Cardiac fibroblast (primary cell): ENCODE data around the gene CPVL.

Experiments
- DNase-seq, 2 donors: peaks; one replicate each; pipeline versions ENCODE4 v3.0.0 to v3.0.0-alpha.2; 2010; ENCODE audit warnings: low read depth in 2 of 2
- H3K4me3 ChIP-seq, 2 donors: replicated peaks in 1 of 2; 1 replicate in 1 of 2; 2 replicates in 1 of 2; pipeline ENCODE4 v1.5.1; 2011; ENCODE audit warnings: low read depth in 2 of 2, low read length in 2 of 2, mild to moderate bottlenecking in 2 of 2, moderate library complexity in 1 of 2
- CTCF ChIP-seq: IDR thresholded peaks from one replicate; pipeline ENCODE4 v1.5.1; 2011; ENCODE audit warnings: low read depth, mild to moderate bottlenecking, low read length, inconsistent platforms

CPVL gene

GRCh38 chr7:29063236-29063635, 83.1 kb downstream of the CPVL start:
- no peak for TF ChIP-seq CTCF
- H3K4me3 ChIP-seq = no peak overlapping the region
- peak; percentile 15 to 30 for DNase-seq

- DNase-seq = no peak
- no peak for TF ChIP-seq CTCF
- H3K4me3 ChIP-seq = no peak overlapping the region
Measured at GRCh38 chr7:29053105-29053872, 93.0 kb downstream of the CPVL start.

DNA sequence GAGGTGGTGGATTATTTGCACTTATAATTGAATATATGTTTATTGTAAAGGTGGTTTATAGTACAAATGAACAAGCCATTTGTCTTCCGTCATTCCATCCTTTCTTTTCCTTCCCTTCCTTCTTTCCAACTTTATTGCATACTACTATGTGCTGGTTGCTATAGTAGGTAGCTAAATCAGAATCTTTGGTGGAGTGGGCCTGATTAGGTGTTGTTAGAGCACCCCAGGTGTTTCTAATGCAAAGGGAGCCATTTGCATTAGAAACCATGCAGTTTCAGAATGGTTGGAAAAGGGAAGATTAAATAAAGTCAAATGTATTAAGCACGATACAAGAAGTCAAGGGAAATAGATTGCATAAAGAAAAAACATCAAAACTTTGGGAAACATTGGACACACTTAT, 99.4 kb downstream of the CPVL start:
- no peak for TF ChIP-seq CTCF
- H3K4me3 ChIP-seq = no peak overlapping the region
- DNase-seq = no peak

DNA sequence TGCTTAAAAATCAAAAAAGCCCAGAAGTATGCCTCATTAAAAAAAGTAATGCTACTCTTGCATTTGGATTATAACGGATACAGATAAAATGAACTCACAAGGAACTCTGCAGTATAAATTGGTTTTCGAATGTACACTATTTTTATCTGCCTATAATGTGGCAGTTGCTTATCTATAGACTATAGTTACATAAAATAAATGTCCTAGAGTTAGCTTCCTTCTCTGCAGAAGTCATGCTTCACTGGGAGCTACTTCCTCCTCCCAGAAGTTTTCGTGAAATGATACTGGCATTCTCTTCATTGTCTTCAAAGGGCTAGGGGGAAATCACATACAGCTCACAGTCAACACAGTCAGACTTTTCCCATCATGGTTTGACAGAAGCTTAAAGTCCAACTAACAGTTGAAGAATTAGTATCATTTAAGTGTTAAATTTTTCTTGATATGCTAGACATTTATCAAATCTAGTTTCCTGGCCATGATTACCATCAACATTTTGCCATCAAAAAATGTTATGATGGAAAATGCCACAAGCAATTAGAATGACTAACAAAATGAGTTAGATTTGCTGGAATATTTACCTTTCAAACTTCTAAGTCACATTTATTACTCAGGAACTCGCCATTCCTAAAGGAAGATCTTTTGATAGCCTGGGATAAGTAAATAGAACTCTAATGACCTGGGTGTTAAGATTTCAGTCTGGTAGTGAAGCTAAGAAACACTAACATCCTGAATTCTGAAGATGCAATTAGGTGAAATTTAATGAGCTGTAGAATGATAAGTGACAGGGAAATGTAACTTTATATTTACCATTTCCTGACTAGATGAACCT, 100.9 kb downstream of the CPVL start:
- no peak for TF ChIP-seq CTCF
- no peak for DNase-seq
- H3K4me3 ChIP-seq = no peak overlapping the region

DNA sequence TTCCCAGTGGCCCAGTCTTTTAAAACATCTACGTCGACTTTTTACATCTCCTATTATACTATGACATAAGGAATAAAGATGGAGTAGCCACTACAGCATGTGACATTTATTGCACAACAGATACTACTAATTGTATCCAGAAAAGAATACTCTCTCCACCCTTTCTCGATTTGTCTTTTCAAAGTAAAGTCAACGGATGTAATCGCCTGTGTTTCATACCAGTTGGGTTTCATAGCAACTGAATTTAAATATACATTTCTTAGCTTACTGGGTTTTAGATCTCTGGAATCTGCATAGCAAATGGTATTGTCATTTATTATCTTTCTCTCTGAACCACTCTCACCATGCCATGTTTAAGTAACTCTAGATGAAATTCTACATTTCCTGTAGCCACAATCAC, 101.8 kb downstream of the CPVL start:
- DNase-seq = no peak
- TF ChIP-seq CTCF = no peak
- no peak overlapping the region for H3K4me3 ChIP-seq

DNA sequence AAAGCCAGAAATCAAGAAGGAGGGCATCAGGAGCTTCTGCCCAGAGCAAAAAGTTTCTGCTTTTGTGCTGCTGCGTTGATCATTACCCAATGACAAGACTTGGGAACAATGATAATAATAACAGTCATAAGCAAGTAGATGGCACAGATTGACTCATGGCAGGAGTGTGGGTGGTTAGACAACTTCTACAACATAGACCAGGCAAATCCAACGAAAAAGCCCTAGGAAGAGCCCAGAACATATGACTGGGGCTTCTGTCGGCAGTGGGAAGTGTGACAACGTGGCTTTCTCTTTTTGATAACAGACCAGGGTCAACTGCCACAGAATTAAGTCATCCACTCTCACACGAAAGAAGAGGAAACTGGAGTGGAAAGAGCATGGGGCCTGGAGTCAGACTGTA, 102.8 kb downstream of the CPVL start:
- TF ChIP-seq CTCF = no peak
- DNase-seq = no peak
- H3K4me3 ChIP-seq = no peak overlapping the region
